NCI-H2081 (cell line): ENCODE measurements around the gene TBCD.

Source experiments
- DNase-seq, 2 experiments: peaks; one replicate each; lab custom pipeline; 2025; lab: John Stamatoyannopoulos, UW

Gene TBCD

GRCh38 chr17:82871776-82872561, 120.1 kb downstream of the TBCD start:
- DNase-seq, result no peak

DNA sequence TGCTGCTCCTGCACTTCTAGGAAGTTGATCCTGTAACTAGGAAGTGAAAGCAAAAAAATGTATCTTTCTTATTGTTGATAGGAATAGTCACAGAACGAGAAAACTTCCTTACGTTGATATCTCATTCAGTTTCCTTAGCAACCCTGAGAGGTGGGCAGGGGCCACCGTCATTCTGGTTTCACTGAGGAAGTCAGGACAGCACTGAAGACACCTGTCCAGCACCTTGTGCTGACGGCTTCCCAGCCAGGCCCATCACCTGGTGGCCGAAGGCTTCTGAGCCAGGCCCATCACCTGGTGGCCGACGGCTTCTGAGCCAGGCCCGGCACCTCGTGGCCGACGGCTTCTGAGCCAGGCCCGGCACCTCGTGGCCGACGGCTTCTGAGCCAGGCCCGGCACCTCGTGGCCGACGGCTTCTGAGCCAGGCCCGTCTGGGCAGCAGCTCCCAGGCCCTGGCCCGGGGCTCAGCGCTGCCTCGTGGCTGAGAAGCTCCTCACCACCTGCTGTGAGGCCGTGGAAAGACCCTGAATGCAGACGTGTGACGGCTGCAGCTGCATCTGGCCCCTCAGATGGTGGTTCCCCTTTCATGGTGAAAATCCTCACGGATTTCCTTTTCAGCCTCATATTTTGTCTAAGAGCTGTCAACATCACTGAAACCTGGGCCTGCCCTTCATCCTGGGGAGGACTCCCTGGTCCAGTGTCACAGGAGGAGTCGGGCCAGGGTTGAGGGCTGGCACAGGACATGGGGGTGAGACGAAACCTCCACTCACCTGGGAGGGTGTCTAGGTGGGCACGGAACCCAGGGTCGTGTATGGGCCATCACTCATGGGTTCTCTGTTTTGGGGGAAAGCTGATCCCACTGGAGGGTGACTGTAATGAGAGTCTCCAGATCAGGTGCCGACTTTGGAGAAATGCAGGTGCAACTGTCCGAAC, 121.0 kb downstream of the TBCD start:
- no peak for DNase-seq

DNA sequence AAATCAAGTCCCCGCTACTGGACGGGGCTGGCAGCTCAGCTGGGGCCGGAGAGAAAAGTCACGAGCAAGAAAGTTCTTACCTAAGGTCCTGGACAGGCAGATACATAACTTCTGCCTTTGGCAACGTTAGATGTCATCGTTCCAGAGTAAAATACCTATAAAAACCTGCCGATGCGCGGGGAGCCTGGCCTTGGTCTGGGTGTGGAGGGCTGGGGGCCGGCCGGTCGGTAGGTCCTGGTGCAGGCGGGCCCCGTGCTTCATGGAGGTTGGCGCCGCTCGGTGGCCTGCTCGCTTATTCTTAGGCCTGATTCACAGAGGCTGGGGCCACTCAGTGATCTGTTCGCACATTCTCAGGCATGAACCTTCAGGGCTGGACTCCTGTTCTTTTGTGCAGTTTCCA, 121.7 kb downstream of the TBCD start:
- no peak for DNase-seq

GRCh38 chr17:82874011-82874835, 122.4 kb downstream of the TBCD start:
- DNase-seq, result no peak

DNA sequence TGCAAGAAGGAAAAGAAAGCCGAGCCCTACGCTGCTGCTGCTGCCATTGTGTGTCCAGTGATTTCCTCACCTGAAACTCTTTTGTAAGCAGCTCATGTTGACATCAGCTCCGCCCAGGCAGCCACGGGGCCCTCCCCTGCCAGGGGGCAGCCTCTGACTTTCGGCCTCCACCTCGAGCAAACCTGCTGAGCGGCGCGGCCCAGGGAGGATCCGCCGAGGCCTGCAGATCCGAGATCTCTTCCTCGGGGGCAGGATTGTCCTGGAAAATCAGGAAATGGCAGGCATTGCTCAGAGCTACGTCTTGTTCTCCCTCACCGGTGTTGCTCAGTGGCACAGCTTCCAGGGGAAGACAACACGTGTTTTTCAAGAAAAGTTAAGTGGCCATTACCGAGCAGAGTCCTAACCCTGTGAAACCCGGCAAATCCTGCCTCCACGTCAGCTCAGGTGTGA, 123.6 kb downstream of the TBCD start:
- peak in 1 of 2 experiments; percentile 30 for DNase-seq

GRCh38 chr17:82876149-82876548, 124.3 kb downstream of the TBCD start:
- DNase-seq, result no peak

- DNase-seq, result peak in 1 of 2 experiments; percentile 42
These were observed 124.9 kb downstream of the TBCD start for GRCh38 chr17:82876602-82877379.

GRCh38 chr17:82878527-82878926, 126.7 kb downstream of the TBCD start:
- no peak for DNase-seq

DNA sequence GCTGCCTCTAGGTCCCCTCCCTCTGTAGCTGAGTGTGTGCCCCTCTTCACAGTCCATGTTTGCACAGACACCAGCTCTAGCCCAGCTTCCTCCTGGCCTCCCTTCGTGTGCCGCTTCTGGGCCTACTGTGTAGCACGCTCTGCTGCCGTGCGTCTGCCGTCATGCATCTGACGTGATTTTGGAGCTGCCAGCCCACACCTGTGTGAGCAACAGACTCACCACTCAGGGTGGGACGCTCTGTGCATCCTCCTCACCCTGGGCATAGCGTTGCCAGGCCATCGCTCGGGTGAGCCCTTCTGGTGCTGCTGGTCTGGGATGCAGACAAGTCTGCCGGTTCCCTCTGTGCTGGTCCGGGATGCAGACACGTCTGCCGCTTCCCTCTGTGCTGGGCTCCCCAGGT, 127.4 kb downstream of the TBCD start:
- DNase-seq, result no peak

DNA sequence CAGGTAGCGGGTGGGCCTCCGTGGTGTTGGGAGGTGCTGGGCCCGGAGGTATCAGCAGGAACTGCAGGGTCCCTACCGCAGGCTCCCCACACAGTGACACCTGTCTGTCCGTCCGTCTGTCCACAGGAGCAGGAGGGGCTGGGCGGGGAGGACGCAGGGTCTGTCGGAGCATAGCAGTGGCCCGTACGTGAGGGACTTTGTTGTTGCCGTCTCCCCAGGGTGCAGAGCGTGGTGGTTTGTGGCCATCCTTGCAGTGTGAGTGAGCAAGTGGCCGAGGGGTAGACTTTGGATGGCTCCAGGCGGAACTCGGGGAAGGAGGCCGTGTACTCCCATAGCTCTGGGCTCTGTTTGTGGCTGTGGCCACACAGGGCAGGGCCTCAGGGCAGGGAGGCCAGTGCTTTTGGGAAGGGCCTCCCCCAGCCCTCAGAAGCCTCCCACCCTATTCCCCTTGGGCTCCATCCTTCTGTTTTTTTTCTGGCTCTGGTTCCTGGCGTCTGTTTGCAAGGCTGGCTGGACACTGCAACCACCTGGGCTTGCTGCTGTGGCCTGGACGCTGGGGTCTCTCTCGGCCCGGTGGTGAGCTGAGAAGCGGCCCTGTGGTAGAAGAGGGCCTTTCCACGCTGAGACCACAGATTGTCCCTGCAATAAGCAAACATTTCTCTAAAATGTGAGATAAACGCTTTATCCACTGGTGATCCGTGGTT, 128.9 kb downstream of the TBCD start:
- DNase-seq, result no peak

DNA sequence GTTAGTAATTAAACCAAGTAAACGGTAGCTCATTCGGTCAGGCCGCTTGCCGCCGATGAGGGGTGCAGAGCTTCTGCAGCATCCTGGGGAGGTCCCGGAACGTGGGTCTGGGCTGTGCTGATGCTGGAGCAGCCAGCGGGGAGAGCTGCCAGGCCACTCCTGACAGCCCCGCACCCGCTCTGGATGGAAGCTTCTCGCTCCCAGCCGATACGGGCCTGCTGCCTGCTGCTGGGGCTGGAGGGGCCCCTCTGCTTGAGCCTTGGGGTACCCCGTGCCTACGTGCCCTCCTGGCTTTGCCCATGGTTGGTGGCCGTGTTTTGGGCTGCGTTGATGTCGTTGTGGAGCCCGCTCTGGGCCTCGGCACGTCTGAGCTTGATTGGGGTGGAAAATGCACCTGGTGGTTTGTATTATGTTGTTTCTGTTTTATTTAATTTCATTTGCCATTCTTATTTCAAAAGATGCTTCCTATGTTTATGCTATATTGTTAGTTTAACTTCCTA, 129.5 kb downstream of the TBCD start:
- no peak for DNase-seq

GRCh38 chr17:82881900-82882714, 130.2 kb downstream of the TBCD start:
- DNase-seq, result no peak

- no peak for DNase-seq
These were observed 131.0 kb downstream of the TBCD start for GRCh38 chr17:82882715-82883418.

GRCh38 chr17:82883419-82884031, 131.7 kb downstream of the TBCD start:
- DNase-seq, result no peak

DNA sequence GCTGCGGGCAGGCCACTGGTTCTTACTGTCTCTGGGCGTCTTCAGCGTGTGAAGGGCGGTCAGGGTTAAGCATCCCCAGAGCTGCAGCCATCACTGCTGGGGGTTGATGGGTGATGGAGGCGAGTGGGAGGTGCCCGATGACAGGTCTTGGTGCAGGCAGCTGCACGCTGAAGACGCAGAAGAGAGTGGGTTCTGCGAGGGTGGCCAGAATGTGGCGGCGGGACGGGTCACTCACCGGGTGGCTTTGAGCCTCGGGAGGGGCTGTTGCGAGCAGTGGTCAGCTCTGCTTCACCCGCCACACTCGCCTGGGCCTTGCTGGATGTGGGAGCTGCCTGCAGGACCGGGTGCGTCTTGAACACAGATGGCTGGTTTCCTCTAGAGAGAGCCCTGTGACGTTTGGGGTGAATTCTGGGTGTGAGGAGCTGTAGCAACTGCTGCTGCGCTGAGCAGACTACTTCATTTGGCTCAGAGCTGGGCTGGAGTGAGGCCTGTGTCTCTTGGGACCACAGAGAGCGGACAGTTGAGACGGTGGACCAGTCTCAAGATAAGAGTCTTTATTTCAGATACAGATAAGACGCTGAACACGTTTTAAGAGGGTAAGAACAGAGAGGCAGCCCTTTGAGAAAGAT, 132.6 kb downstream of the TBCD start:
- no peak for DNase-seq

DNA sequence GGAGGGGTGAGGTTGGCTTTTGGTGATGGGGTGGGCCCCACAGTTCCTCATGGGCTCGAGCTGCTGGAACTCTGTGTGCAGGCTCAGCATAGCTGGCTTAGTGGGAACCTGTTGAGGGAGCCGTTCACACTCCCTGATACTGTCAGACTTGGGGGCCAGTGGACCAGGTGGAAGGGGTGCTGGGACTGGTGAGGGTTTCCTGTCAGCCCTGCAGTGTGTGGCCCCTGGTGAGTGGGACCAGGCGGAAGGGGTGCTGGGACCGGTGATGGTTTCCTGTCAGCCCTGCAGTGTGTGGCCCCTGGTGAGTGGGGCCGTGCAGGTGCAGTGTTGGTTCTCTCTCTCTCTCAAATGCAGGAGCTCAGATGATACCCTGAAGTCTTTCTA, 133.1 kb downstream of the TBCD start:
- no peak for DNase-seq

DNA sequence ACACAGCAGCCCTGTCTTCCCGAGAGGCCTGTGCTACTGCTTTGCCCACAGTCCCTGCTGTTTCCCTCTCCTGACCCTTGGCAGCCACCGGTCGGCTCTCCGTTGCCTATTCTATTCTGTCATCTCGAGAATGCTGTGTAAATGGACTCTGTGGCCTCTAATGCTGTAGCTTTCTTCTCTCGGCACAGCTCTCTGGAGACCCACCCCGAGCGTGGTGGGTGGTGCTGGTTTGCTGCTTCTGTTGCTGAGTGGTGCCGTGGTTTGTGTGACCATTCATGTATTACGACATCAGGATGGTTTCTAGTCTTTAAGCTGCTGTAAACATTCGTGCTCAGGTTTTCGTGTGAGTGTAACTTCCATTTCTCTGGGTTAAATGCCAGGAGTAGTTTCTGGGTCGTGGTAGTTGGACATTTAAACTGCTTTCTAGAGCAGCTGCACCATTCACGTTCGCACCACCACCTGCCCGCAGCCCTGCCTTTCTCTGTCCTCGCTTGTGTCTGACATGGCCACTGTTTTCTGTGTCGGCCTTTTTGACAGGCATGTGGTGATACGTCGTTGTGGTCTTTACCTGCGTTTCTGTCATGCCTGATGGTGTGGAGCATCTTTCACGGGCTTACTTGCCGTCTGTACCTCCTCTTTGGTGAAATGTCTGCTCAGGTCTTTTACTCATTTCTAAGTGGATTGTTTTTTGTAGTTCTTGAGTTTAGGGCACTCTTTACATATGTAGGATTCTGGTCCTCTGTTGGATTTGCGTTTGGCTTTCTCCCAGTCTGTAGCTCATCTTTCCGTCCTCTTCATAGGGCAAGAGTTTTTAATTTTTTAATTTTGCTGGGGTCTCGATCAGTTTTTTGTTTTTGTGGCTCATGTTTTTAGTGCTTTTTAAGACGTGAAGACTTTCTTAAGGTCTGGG, 135.6 kb downstream of the TBCD start:
- no peak for DNase-seq
